MCF 10A (cell line): ENCODE measurements around the gene VOPP1. TPM values are rescaled to one million over a fixed set of nuclear protein-coding genes. Genes with fewer than 3 reads are reported as not detected.
A peak's percentile ranks its signal among the peaks of the same experiment; 100 is the strongest.

Experiments
- BruUV-seq: library from RNA; stranded (reverse); fragments of 400-500 nt; replicated peaks from 2 replicates; lab custom pipeline; 2021; lab: Mats Ljungman, UMichigan
- CTCF ChIA-PET: fragments of 300-600 bp; sonication (Branson Sonifier 250); formaldehyde crosslinking; extraction: SDS; loops from one replicate; lab custom pipeline; 2021; ENCODE audit warnings: antibody characterized with exemption, inconsistent platforms; lab: Yijun Ruan, JAX
- POLR2A ChIA-PET: fragments of 300-600, 350-650 bp; sonication (Branson Sonifier 250); formaldehyde crosslinking; extraction: SDS; loops from one replicate; lab custom pipeline; 2020; ENCODE audit warnings: antibody characterized with exemption, inconsistent platforms; lab: Yijun Ruan, JAX
- DNase-seq: peaks from one replicate; pipeline ENCODE4 v3.0.0-alpha.2; 2018; ENCODE audit not compliant: unreplicated experiment
- H3K27ac Mint-ChIP-seq: one replicate; pipeline ENCODE4 v1.8.0; 2022; ENCODE audit warnings: mild to moderate bottlenecking, low read depth, mixed read lengths; ENCODE audit not compliant: unreplicated experiment
- H3K27me3 Mint-ChIP-seq: one replicate; pipeline ENCODE4 v1.8.0; 2022; ENCODE audit warnings: mixed read lengths; ENCODE audit not compliant: insufficient read depth, unreplicated experiment
- H3K36me3 Mint-ChIP-seq: one replicate; pipeline ENCODE4 v1.8.0; 2022; ENCODE audit warnings: mild to moderate bottlenecking, moderate library complexity, mixed read lengths; ENCODE audit not compliant: insufficient read depth, unreplicated experiment
- H3K4me1 Mint-ChIP-seq: one replicate; pipeline ENCODE4 v1.8.0; 2022; ENCODE audit warnings: mixed read lengths; ENCODE audit not compliant: insufficient read depth, unreplicated experiment
- H3K4me3 Mint-ChIP-seq: one replicate; pipeline ENCODE4 v1.8.0; 2022; ENCODE audit warnings: mild to moderate bottlenecking, moderate library complexity, mixed read lengths; ENCODE audit not compliant: unreplicated experiment
- H3K9me3 Mint-ChIP-seq: one replicate; pipeline ENCODE4 v1.8.0; 2022; ENCODE audit warnings: mixed read lengths; ENCODE audit not compliant: unreplicated experiment
- CTCF ChIP-seq: fragments of 200-600 bp; IDR thresholded peaks from one replicate; pipeline ENCODE4 v1.8.0; 2022; ENCODE audit warnings: antibody characterized with exemption, mild to moderate bottlenecking; ENCODE audit not compliant: unreplicated experiment
- intact Hi-C: fragments of 100-400 bp; cut with micrococcal nuclease; formaldehyde crosslinking; loops from 2 replicates; pipeline ENCODE4 v1.14.1; 2022
- total RNA-seq: library from RNA; stranded (reverse); gene quantifications from 2 replicates; pipeline ENCODE4 v1.2.3, GENCODE V29; 2022

The VOPP1 gene
- total RNA-seq, 1 experiment from 2014 or later, result 29.2 TPM

GRCh38 chr7:55444786-55445185, 127.5 kb downstream of the VOPP1 start:
- Mint-ChIP-seq H3K36me3 (peaks cover 6% of the 10 kb centered on the region), H3K27me3 (no peaks in the 10 kb centered on the region), H3K4me3 (no peak overlapping the region), H3K27ac (no peak overlapping the region), H3K4me1 (peaks cover under 1% of the 10 kb centered on the region), H3K9me3 (no peaks in the 10 kb centered on the region)
- ChIA-PET POLR2A (interaction anchor here (0.6 kb wide), 1 partner anchor 661 kb away, joined by 4 read pairs; the partner anchor contains the start of gene CHCHD2), CTCF (no interaction called here)
- DNase-seq, result no peak
- intact Hi-C loops, result no loop called here
- no peak for TF ChIP-seq CTCF
- BruUV-seq, result no TSS peak

- Mint-ChIP-seq H3K27ac (no peak overlapping the region), H3K27me3 (no peaks in the 10 kb centered on the region), H3K4me1 (peaks cover 18% of the 10 kb centered on the region), H3K9me3 (no peaks in the 10 kb centered on the region), H3K4me3 (no peak overlapping the region), H3K36me3 (no peaks in the 10 kb centered on the region)
- POLR2A ChIA-PET, result no interaction called here
- BruUV-seq, result no TSS peak
- CTCF ChIA-PET, result interaction anchor here (0.6 to 0.7 kb wide), 2 partner anchors 26 to 633 kb away, joined by 3 read pairs; no protein-coding TSS in a partner anchor
- peak; percentile 25 for DNase-seq
- intact Hi-C loops, result no loop called here
- no peak for TF ChIP-seq CTCF
Measured at GRCh38 chr7:55441774-55442522, 130.4 kb downstream of the VOPP1 start.

GRCh38 chr7:55441002-55441401, 131.3 kb downstream of the VOPP1 start:
- Mint-ChIP-seq H3K36me3 (no peaks in the 10 kb centered on the region), H3K4me1 (peaks cover 18% of the 10 kb centered on the region), H3K9me3 (no peaks in the 10 kb centered on the region), H3K27ac (no peak overlapping the region), H3K4me3 (no peak overlapping the region), H3K27me3 (no peaks in the 10 kb centered on the region)
- ChIA-PET CTCF (no interaction called here), POLR2A (no interaction called here)
- TF ChIP-seq CTCF, result no peak
- BruUV-seq, result no TSS peak
- intact Hi-C loops, result no loop called here
- DNase-seq, result no peak

- H3K4me1 Mint-ChIP-seq, result peaks cover 18% of the 10 kb centered on the region
- intact Hi-C loops, result no loop called here
- no peak for DNase-seq
- H3K27ac Mint-ChIP-seq, result no peak overlapping the region
- no peaks in the 10 kb centered on the region for H3K36me3 Mint-ChIP-seq
- no peaks in the 10 kb centered on the region for H3K27me3 Mint-ChIP-seq
- H3K4me3 Mint-ChIP-seq, result no peak overlapping the region
- no TSS peak for BruUV-seq
- no peaks in the 10 kb centered on the region for H3K9me3 Mint-ChIP-seq
- CTCF ChIA-PET, result interaction anchor here (0.7 kb wide), 1 partner anchor 30 kb away, joined by 4 read pairs; no protein-coding TSS in a partner anchor
- POLR2A ChIA-PET, result interaction anchor here (0.6 to 0.7 kb wide), 2 partner anchors 88 to 454 kb away, joined by 3 read pairs; no protein-coding TSS in a partner anchor
- no peak for TF ChIP-seq CTCF
Measured at GRCh38 chr7:55440040-55440690, 132.1 kb downstream of the VOPP1 start.
